Chondrocyte (in vitro differentiated cells): Measurements from ENCODE around the gene VWDE. TPM values are rescaled to one million over a fixed set of nuclear protein-coding genes. Genes with fewer than 3 reads are reported as not detected.
A peak's percentile ranks its signal among the peaks of the same experiment; 100 is the strongest.

Experiments used
- DNase-seq: peaks from one replicate; pipeline ENCODE4 v3.0.0; 2021; ENCODE audit warnings: mixed read lengths, low spot score
- H3K27ac Mint-ChIP-seq: one replicate; pipeline ENCODE4 v1.8.0; 2021; ENCODE audit warnings: mild to moderate bottlenecking, moderate library complexity, mixed read lengths; ENCODE audit not compliant: unreplicated experiment
- H3K27me3 Mint-ChIP-seq: 2 replicates; pipeline ENCODE4 v1.8.0; 2021; ENCODE audit warnings: low read depth, mixed read lengths
- H3K36me3 Mint-ChIP-seq: 2 replicates; pipeline ENCODE4 v1.8.0; 2021; ENCODE audit warnings: low read depth, mixed read lengths
- H3K4me1 Mint-ChIP-seq: 2 replicates; pipeline ENCODE4 v1.8.0; 2021; ENCODE audit warnings: low read depth, mild to moderate bottlenecking, mixed read lengths
- H3K4me3 Mint-ChIP-seq: one replicate; pipeline ENCODE4 v1.8.0; 2021; ENCODE audit warnings: mild to moderate bottlenecking, moderate library complexity, mixed read lengths; ENCODE audit not compliant: unreplicated experiment
- H3K9me3 Mint-ChIP-seq: 2 replicates; pipeline ENCODE4 v1.8.0; 2021; ENCODE audit warnings: low read depth, mixed read lengths
- total RNA-seq: library from RNA; stranded (reverse); gene quantifications from 3 replicates; pipeline ENCODE4 v1.2.1, GENCODE V29; 2021
- TF ChIP-seq, protein P1 (sequence below): fragments of 200-600 bp; sonication (generic); IDR thresholded peaks from 2 replicates; pipeline ENCODE4 v1.5.0; 2021; ENCODE audit warnings: antibody characterized with exemption, mild to moderate bottlenecking, moderate library complexity

VWDE gene
- total RNA-seq, 1 donor from 2014 or later = not detected

DNA sequence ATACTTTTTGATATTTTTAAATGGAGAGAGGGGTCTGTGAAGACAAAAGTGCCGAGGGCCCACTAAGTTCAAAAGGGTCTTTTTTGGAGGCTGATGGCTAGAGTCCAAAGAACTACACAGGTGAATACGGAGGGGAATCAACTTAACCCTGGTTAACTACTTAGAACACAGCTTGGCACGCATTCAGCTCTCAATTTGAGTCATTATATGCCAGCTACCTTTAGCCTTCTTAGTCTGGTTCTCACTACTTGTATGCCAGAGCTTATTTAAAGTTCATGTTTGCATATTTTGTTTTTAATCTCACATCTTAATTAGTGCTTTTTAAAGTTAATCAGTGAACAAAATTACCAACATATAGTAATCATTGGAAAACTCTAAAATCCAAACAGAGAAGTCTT, 80.8 kb downstream of the VWDE start:
- Mint-ChIP-seq H3K4me3 (no peak overlapping the region), H3K27ac (no peak overlapping the region), H3K9me3 (no peaks in the 10 kb centered on the region), H3K27me3 (peaks cover 16% of the 10 kb centered on the region), H3K4me1 (peaks cover 5% of the 10 kb centered on the region), H3K36me3 (no peaks in the 10 kb centered on the region)
- no peak for DNase-seq
- TF ChIP-seq, protein P1, sequence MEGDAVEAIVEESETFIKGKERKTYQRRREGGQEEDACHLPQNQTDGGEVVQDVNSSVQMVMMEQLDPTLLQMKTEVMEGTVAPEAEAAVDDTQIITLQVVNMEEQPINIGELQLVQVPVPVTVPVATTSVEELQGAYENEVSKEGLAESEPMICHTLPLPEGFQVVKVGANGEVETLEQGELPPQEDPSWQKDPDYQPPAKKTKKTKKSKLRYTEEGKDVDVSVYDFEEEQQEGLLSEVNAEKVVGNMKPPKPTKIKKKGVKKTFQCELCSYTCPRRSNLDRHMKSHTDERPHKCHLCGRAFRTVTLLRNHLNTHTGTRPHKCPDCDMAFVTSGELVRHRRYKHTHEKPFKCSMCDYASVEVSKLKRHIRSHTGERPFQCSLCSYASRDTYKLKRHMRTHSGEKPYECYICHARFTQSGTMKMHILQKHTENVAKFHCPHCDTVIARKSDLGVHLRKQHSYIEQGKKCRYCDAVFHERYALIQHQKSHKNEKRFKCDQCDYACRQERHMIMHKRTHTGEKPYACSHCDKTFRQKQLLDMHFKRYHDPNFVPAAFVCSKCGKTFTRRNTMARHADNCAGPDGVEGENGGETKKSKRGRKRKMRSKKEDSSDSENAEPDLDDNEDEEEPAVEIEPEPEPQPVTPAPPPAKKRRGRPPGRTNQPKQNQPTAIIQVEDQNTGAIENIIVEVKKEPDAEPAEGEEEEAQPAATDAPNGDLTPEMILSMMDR = no peak

DNA sequence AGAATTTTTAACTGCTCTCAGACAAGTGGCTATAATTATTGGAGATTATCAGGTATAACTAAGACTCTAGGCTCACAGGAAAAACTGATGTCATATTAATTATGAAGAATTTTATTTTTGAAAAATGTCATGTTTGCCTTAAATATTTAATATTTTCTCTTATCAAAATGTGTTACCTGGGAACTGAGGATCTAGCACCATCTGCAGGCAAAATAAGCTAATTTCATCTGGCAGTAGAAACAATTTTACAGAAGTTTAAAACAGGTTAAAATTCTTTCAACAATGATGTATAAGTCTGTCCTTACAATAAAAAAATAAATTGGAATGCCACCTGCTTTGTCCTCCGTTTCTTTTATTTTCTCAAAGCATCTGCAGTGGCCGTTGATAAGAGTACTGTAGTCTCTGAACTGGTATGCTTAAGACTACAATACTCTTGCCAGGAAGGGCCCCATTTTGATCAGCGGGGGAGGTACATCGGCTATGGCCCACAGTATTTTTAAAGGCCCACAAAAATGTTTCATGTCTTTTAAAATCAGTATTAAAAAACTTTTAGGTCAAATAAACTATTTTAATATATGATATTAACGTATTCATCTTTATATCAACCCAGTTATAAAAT, 81.3 kb downstream of the VWDE start:
- no peak overlapping the region for H3K27ac Mint-ChIP-seq
- no peak for DNase-seq
- no peak overlapping the region for H3K4me3 Mint-ChIP-seq
- TF ChIP-seq, protein P1 = peak; percentile 95
- peaks cover 5% of the 10 kb centered on the region for H3K4me1 Mint-ChIP-seq
- H3K27me3 Mint-ChIP-seq = peaks cover 16% of the 10 kb centered on the region
- H3K36me3 Mint-ChIP-seq = no peaks in the 10 kb centered on the region
- no peaks in the 10 kb centered on the region for H3K9me3 Mint-ChIP-seq

DNA sequence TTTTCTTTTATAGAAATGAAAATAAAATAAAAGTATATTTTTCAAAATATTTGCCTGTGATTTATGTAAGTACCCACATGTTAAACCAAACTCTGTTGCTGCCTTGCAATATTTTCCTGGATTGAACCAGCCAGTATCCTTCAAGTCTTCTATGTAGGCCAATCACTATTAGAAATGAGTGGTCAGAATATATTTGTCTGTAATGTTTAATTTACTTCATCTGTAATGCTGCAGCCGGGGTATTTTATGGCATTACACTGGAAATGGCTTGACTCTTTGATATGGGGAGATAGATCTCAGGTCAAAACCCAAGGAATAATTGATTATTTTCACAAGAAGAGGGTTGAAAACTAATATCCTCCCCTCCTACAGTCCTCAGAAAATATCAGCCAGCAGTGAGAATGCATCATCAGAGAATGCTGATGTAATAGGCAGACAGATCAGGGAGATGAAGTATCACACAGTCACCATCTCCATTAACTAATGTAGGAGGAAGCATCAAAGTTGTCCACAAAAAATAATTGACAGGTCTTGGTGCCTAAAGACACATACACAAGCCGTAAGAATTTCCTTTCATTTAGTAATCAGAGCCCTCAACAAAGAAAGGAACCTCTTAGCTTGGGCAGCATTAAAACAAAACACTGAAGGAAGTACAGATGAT, 82.5 kb downstream of the VWDE start:
- H3K27me3 Mint-ChIP-seq = peaks cover 21% of the 10 kb centered on the region
- no peaks in the 10 kb centered on the region for H3K36me3 Mint-ChIP-seq
- peaks cover 5% of the 10 kb centered on the region for H3K4me1 Mint-ChIP-seq
- TF ChIP-seq, protein P1 = no peak
- no peak overlapping the region for H3K4me3 Mint-ChIP-seq
- DNase-seq = no peak
- H3K9me3 Mint-ChIP-seq = no peaks in the 10 kb centered on the region
- no peak overlapping the region for H3K27ac Mint-ChIP-seq

DNA sequence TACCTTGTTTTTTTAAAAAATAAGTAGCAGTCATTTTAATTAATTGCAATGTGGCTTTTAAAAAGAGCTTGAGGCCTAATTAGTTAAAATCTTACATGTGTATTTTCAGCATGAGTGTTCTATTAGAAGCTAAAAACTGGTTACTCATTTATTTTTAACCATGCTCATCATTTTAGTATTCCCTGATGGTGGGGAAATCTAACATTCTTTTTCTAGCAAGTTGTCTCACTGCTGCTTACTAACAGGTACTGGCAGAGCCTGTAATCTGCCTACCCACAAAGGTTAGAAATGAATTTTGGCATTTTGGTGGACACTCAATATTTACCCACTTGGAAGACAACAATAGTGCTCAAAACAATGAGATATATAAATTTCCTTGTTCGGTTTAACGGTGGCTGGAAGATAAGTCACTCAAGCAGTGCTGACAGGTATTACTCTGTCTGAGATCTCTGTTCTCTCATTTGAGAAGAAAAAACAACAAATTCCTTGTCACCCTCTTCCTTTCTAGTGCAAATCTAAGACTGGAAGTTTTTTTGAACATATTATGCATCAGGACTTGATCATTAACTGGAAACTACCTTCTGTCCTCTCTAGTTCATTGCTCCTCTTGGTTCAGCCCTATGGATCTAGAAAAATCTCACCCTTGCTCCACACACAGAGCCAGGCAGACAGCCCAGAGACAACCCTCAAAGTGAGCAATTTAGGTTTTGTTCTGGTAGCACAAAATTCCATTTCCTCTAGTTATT, 83.3 kb downstream of the VWDE start:
- TF ChIP-seq, protein P1 = no peak
- H3K27ac Mint-ChIP-seq = no peak overlapping the region
- no peak overlapping the region for H3K4me3 Mint-ChIP-seq
- no peaks in the 10 kb centered on the region for H3K36me3 Mint-ChIP-seq
- H3K4me1 Mint-ChIP-seq = peaks cover 5% of the 10 kb centered on the region
- no peaks in the 10 kb centered on the region for H3K9me3 Mint-ChIP-seq
- peaks cover 16% of the 10 kb centered on the region for H3K27me3 Mint-ChIP-seq
- no peak for DNase-seq

DNA sequence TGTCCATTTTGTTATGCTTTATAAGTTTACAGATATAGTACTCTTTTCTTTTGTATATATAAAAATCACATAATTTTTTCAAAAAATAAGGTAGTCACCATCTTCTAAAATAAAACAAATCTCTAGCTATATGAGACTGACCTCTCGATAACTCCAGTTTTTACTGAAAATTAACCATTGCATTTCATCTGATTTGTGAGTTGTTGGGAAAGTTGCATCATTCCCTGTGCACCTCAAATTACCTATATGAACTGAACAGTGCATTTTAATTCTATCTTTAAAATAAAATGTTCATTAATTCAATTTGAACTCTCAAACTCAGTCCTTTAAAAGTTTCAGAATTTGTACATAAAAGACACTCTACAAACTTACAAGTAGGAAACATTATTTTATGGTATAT, 86.0 kb downstream of the VWDE start:
- no peak for DNase-seq
- Mint-ChIP-seq H3K4me1 (peaks cover 5% of the 10 kb centered on the region), H3K4me3 (no peak overlapping the region), H3K9me3 (no peaks in the 10 kb centered on the region), H3K36me3 (no peaks in the 10 kb centered on the region), H3K27me3 (peaks cover 7% of the 10 kb centered on the region), H3K27ac (no peak overlapping the region)
- TF ChIP-seq, protein P1 = no peak
